Heart left ventricle (tissue), 16 donors: ENCODE measurements around the gene SLC39A11. TPM values are rescaled to one million over a fixed set of nuclear protein-coding genes. Genes with fewer than 3 reads are reported as not detected.

Experiments
- ATAC-seq, 4 donors: fragments of 200-7000 bp; cut with Tn5 transposase; one replicate each; pipeline ENCODE4 v1.9.1; 2020 to 2022; ENCODE audit warnings: moderate library complexity in 4 of 4, mild to moderate bottlenecking in 3 of 4, moderate number of reproducible peaks in 1 of 4
- DNase-seq, 5 donors: peaks; one replicate each; pipeline ENCODE4 v3.0.0-alpha.2; 2020
- H3K27ac ChIP-seq, 12 donors: fragments of 200-600 bp; sonication (generic) in 4 of 12; one replicate each; pipeline versions ENCODE4 v1.5.0 to v1.8.0; 2016 to 2022; ENCODE audit warnings: mild to moderate bottlenecking in 2 of 12
- H3K27me3 ChIP-seq, 9 donors: fragments of 200-600 bp; sonication (generic) in 2 of 9; one replicate each; pipeline versions ENCODE4 v1.5.1 to v1.8.0; 2016 to 2022; ENCODE audit warnings: mild to moderate bottlenecking in 3 of 9
- H3K36me3 ChIP-seq, 9 donors: fragments of 200-600 bp; sonication (generic) in 2 of 9; one replicate each; pipeline versions ENCODE4 v1.5.0 to v1.8.0; 2018 to 2022; ENCODE audit warnings: mild to moderate bottlenecking in 2 of 9
- H3K4me1 ChIP-seq, 12 donors: fragments of 200-600 bp; sonication (generic) in 4 of 12; one replicate each; pipeline versions ENCODE4 v1.5.0 to v1.8.0; 2016 to 2022; ENCODE audit warnings: mild to moderate bottlenecking in 3 of 12
- H3K4me3 ChIP-seq, 12 donors: fragments of 200-600 bp; sonication (generic) in 4 of 12; one replicate each; pipeline versions ENCODE4 v1.5.0 to v1.8.0; 2017 to 2022; ENCODE audit warnings: mild to moderate bottlenecking in 9 of 12, moderate library complexity in 4 of 12
- H3K9me3 ChIP-seq, 12 donors: fragments of 200-600 bp; sonication (generic) in 4 of 12; one replicate each; pipeline versions ENCODE4 v1.5.0 to v1.8.0; 2016 to 2022; ENCODE audit warnings: mild to moderate bottlenecking in 1 of 12
- CTCF ChIP-seq, 12 donors: fragments of 200-600 bp; sonication (generic) in 4 of 12; IDR thresholded peaks; one replicate each; pipeline versions ENCODE4 v1.5.0 to v1.8.0; 2018 to 2022; ENCODE audit warnings: antibody characterized with exemption in 12 of 12, mild to moderate bottlenecking in 5 of 12
- POLR2A ChIP-seq, 2 donors: fragments of 450-650 bp; IDR thresholded peaks; one replicate each; pipeline ENCODE4 v1.6.1; 2017; ENCODE audit warnings: antibody characterized with exemption in 2 of 2, mild to moderate bottlenecking in 2 of 2, moderate library complexity in 2 of 2
- WGBS, 4 donors: extraction: QIAGEN DNeasy Blood & Tissue Kit in 2 of 4; methylation state at CpG; one replicate each; pipeline versions ENCODE4 v1.1.5 to v1.1.7; 2013 to 2018; 5-methylcytosine and 5-hydroxymethylcytosine counted together
- intact Hi-C, 10 donors: fragments of 100-400 bp; cut with DNase I; formaldehyde crosslinking; loops; one replicate each; pipeline versions ENCODE4 v1.11.1 to v1.14.2; 2022
- polyA plus RNA-seq, 2 donors: library from polyadenylated mRNA; stranded (reverse); fragments of 200-250 nt; gene quantifications; one replicate each; pipeline ENCODE4 v1.2.3, GENCODE V29; 2013
- total RNA-seq, 9 donors: library from RNA; depleted of rRNA in 2 of 9; stranded (reverse); fragments of >200 nt in 2 of 9; fragmentation: NEBNext Ultra II Directional in 3 of 9; extraction: Animal tissue kit (Norgen Biotek cat#: 25700) in 3 of 9; gene quantifications; one replicate each; pipeline versions ENCODE4 v1.1.0 to v1.2.4, GENCODE V29; 2016 to 2023
- donor health status: ischemic (EF 13 %, LVEDD 7.1; RV severe dilation, severe dysfunction).
- donor health status: healthy with polysubstance abuse.
- donor health status: DM: no; HTN: yes; CAD: no.
- donor health status: DM: no; HTN: no; CAD: no.
- donor health status: ischemic (EF 25% LVEDD 6.9; RV normal size, moderate dysfunction).
- donor health status: ischemic (EF 25% LVEDD 5.7; RV mildly dilated, moderate dysfunction).
- donor health status: healthy.
- donor health status: DM: yes; HTN: yes; CAD: no.
- donor health status: ischemic (EF 35%, LVEDD 5.7; RV mildly dilated, moderate dysfunction).
- donor health status: nonischemic (EF 11% LVEDD 7.7; RV severe dilation, severe dysfunction).
- donor health status: DM: yes; HTN: yes; CAD: no.
- donor health status: PGD.
- donor health status: ischemic (EF 29% LVEDD 5.4; RV normal size, mild dysfunction).
- donor health status: nonischemic (EF 23%, LVEDD 6.1; RV moderate dilation, normal function).

SLC39A11 gene
- total and polyA plus RNA-seq, 11 donors: 2.5 to 23.3 (median 8.4) TPM

GRCh38 chr17:72802726-72803125, 289.8 kb downstream of the SLC39A11 start:
- no peak overlapping the region for H3K27ac ChIP-seq
- peaks cover 0 to 26% (median 14%) of the 10 kb centered on the region in 12 donors for H3K9me3 ChIP-seq
- WGBS, 4 donors: 70 to 73% (median 71%) methylated on average over 8 of the region's 8 CpGs
- ATAC-seq (no peak), DNase-seq (no peak)
- no peak overlapping the region for H3K4me3 ChIP-seq
- intact Hi-C loops: no loop called here
- TF ChIP-seq POLR2A (IDR thresholded peaks at IDR 0.05): no peak
- no peak for TF ChIP-seq CTCF (IDR thresholded peaks at IDR 0.05)
- no peaks in the 10 kb centered on the region for H3K4me1 ChIP-seq
- no peaks in the 10 kb centered on the region for H3K27me3 ChIP-seq
- H3K36me3 ChIP-seq: no peaks in the 10 kb centered on the region

GRCh38 chr17:72797142-72797541, 295.3 kb downstream of the SLC39A11 start:
- DNase-seq (no peak), ATAC-seq (no peak)
- Histone ChIP-seq H3K27me3 (no peaks in the 10 kb centered on the region), H3K27ac (no peak overlapping the region), H3K9me3 (peaks cover 0 to 54% (median 23%) of the 10 kb centered on the region in 12 donors), H3K36me3 (peaks cover 0 to 5% (median 0%) of the 10 kb centered on the region in 9 donors), H3K4me3 (no peak overlapping the region), H3K4me1 (no peaks in the 10 kb centered on the region)
- 72 to 100% (median 93%) methylated on average over 2 of the region's 2 CpGs for WGBS, 4 donors
- no peak for TF ChIP-seq POLR2A (IDR thresholded peaks at IDR 0.05)
- no peak for TF ChIP-seq CTCF (IDR thresholded peaks at IDR 0.05)
- intact Hi-C loops: no loop called here

GRCh38 chr17:72795941-72796340, 296.5 kb downstream of the SLC39A11 start:
- Histone ChIP-seq H3K27ac (no peak overlapping the region), H3K9me3 (peaks cover 0 to 57% (median 23%) of the 10 kb centered on the region in 12 donors), H3K27me3 (no peaks in the 10 kb centered on the region), H3K4me3 (no peak overlapping the region), H3K36me3 (peaks cover 0 to 6% (median 0%) of the 10 kb centered on the region in 9 donors), H3K4me1 (no peaks in the 10 kb centered on the region)
- 53 to 70% (median 63%) methylated on average over 5 of the region's 5 CpGs for WGBS, 4 donors
- TF ChIP-seq POLR2A (IDR thresholded peaks at IDR 0.05) (no peak), CTCF (IDR thresholded peaks at IDR 0.05) (no peak)
- intact Hi-C loops: no loop called here
- DNase-seq (no peak), ATAC-seq (no peak)

GRCh38 chr17:72794152-72794551, 298.3 kb downstream of the SLC39A11 start:
- no peak for ATAC-seq
- H3K4me3 ChIP-seq: no peak overlapping the region
- 70 to 82% (median 75%) methylated on average over 5 of the region's 5 CpGs for WGBS, 4 donors
- no peak for DNase-seq
- TF ChIP-seq POLR2A (IDR thresholded peaks at IDR 0.05) (no peak), CTCF (IDR thresholded peaks at IDR 0.05) (no peak)
- H3K4me1 ChIP-seq: no peaks in the 10 kb centered on the region
- intact Hi-C loops: no loop called here
- H3K27ac ChIP-seq: no peak overlapping the region
- no peaks in the 10 kb centered on the region for H3K27me3 ChIP-seq
- peaks cover 0 to 41% (median 11%) of the 10 kb centered on the region in 12 donors for H3K9me3 ChIP-seq
- peaks cover 0 to 9% (median 0%) of the 10 kb centered on the region in 9 donors for H3K36me3 ChIP-seq
